HCT116 (cell line): ENCODE results near the gene SCTR. TPM values are rescaled to one million over a fixed set of nuclear protein-coding genes. Genes with fewer than 3 reads are reported as not detected.

ENCODE experiments used
- ATAC-seq: fragments of 200-7000 bp; cut with Tn5 transposase; 2 replicates; pipeline ENCODE4 v1.9.1; 2020; ENCODE audit warnings: mild to moderate bottlenecking, moderate library complexity
- BruUV-seq: library from RNA; stranded (reverse); fragments of 400-500 nt; replicated peaks from 2 replicates; lab custom pipeline; 2021; lab: Mats Ljungman, UMichigan
- CTCF ChIA-PET: fragments of 300-600 bp; sonication (Branson Sonifier 250); formaldehyde crosslinking; loops from one replicate; lab custom pipeline; 2021; ENCODE audit warnings: antibody characterized with exemption; lab: Charles Lee
- POLR2A ChIA-PET: fragments of 300-600, 350-600 bp; sonication (Branson Sonifier 250); formaldehyde crosslinking; loops from one replicate; lab custom pipeline; 2021; ENCODE audit warnings: antibody characterized with exemption; lab: Charles Lee
- RAD21 ChIA-PET, 2 experiments: fragments of 300-600 bp; sonication (Branson Sonifier 250); formaldehyde crosslinking; loops; one replicate each; lab custom pipeline; 2023; ENCODE audit warnings: low total read pairs in 2 of 2; ENCODE audit not compliant: uncharacterized antibody in 2 of 2, unreplicated experiment in 2 of 2, low non-redundant PET in 1 of 2; lab: Charles Lee
- DNase-seq: peaks from one replicate; pipeline ENCODE4 v3.0.0-alpha.2; 2010; ENCODE audit warnings: low read depth, low spot score
- H2AFZ ChIP-seq: fragments of 200-600 bp; shearing (Covaris generic), sonication (generic); 2 replicates; pipeline ENCODE4 v1.6.1; 2017; ENCODE audit warnings: low read depth, mixed run types, mixed read lengths, antibody characterized with exemption, low read length; ENCODE audit not compliant: poor library complexity, severe bottlenecking
- H3K27ac ChIP-seq: 2 replicates; pipeline ENCODE4 v1.5.1; 2012; ENCODE audit warnings: low read depth, low read length
- H3K27me3 ChIP-seq: fragments of 200-600 bp; sonication (generic); 2 replicates; pipeline ENCODE4 v1.6.1; 2016; ENCODE audit warnings: mixed run types, low read length, mixed read lengths; ENCODE audit not compliant: insufficient read depth
- H3K36me3 ChIP-seq, 2 experiments: fragments of 200-500 bp in 1 of 2; fragments of 200-600 bp in 1 of 2; sonication (Bioruptor generic) in 1 of 2; sonication (generic) in 1 of 2; 2 replicates each; pipeline versions ENCODE4 v1.5.1 to v1.6.1; 2014 to 2016; ENCODE audit warnings: low read length in 2 of 2, inconsistent platforms in 1 of 2, mixed read lengths in 1 of 2, mixed run types in 1 of 2; ENCODE audit not compliant: insufficient read depth in 2 of 2, control insufficient read depth in 1 of 2
- H3K4me1 ChIP-seq, 2 experiments: fragments of 200-600 bp in 1 of 2; sonication (generic) in 1 of 2; 2 replicates each; pipeline versions ENCODE4 v1.5.1 to v1.6.1; 2012 to 2017; ENCODE audit warnings: low read length in 2 of 2, inconsistent platforms in 1 of 2, mild to moderate bottlenecking in 1 of 2, mixed read lengths in 1 of 2, mixed run types in 1 of 2, moderate library complexity in 1 of 2; ENCODE audit not compliant: insufficient read depth in 2 of 2, control insufficient read depth in 1 of 2
- H3K4me2 ChIP-seq: fragments of 200-600 bp; sonication (generic); 2 replicates; pipeline ENCODE4 v1.6.1; 2017; ENCODE audit warnings: mixed run types, low read length, mixed read lengths
- H3K4me3 ChIP-seq, 2 experiments: fragments of 200-600 bp in 1 of 2; sonication (generic) in 1 of 2; replicated peaks in 1 of 2; 2 replicates each; pipeline ENCODE4 v1.5.1; 2011 to 2016; ENCODE audit warnings: low read length in 2 of 2, control low read depth in 1 of 2, low read depth in 1 of 2, mild to moderate bottlenecking in 1 of 2, mixed read lengths in 1 of 2, mixed run types in 1 of 2
- H3K79me2 ChIP-seq: fragments of 200-600 bp; sonication (generic); 2 replicates; pipeline ENCODE4 v1.6.1; 2017; ENCODE audit warnings: mild to moderate bottlenecking, mixed run types, low read length, moderate library complexity, mixed read lengths; ENCODE audit not compliant: insufficient read depth
- H3K9ac ChIP-seq: fragments of 200-600 bp; sonication (generic); 2 replicates; pipeline ENCODE4 v1.6.1; 2016; ENCODE audit warnings: low read length, mixed read lengths
- H3K9me2 ChIP-seq: fragments of 200-600 bp; sonication (generic), shearing (Covaris generic); 2 replicates; pipeline ENCODE4 v1.6.1; 2017; ENCODE audit warnings: mixed run types, mild to moderate bottlenecking, moderate library complexity; ENCODE audit not compliant: insufficient read depth
- H3K9me3 ChIP-seq, 2 experiments: fragments of 200-500 bp in 1 of 2; fragments of 200-600 bp in 1 of 2; sonication (Bioruptor generic) in 1 of 2; sonication (generic) in 1 of 2; 2 replicates each; pipeline ENCODE4 v1.6.1; 2014 to 2017; ENCODE audit warnings: low read length in 2 of 2, mixed read lengths in 2 of 2, inconsistent platforms in 1 of 2, low read depth in 1 of 2, mild to moderate bottlenecking in 1 of 2, mixed run types in 1 of 2, moderate library complexity in 1 of 2; ENCODE audit not compliant: control insufficient read depth in 1 of 2, insufficient read depth in 1 of 2
- H4K20me1 ChIP-seq: fragments of 200-600 bp; sonication (generic), shearing (Covaris generic); 2 replicates; pipeline ENCODE4 v1.6.1; 2017; ENCODE audit warnings: mixed run types, mild to moderate bottlenecking, moderate library complexity; ENCODE audit not compliant: insufficient read depth
- ATF3 ChIP-seq: IDR thresholded peaks from 2 replicates; pipeline ENCODE4 v1.6.1; 2012
- CEBPB ChIP-seq: IDR thresholded peaks from 2 replicates; pipeline ENCODE4 v1.6.1; 2012; ENCODE audit warnings: low read depth
- EGR1 ChIP-seq: IDR thresholded peaks from 2 replicates; pipeline ENCODE4 v1.6.1; 2012; ENCODE audit warnings: low read depth
- ELF1 ChIP-seq: IDR thresholded peaks from 2 replicates; pipeline ENCODE4 v1.6.1; 2012; ENCODE audit warnings: low read depth, borderline replicate concordance
- EZH2 ChIP-seq: fragments of 200-600 bp; sonication (generic); IDR thresholded peaks from 2 replicates; pipeline ENCODE4 v1.6.1; 2017; ENCODE audit warnings: antibody characterized with exemption, mixed run types
- EZH2phosphoT487 ChIP-seq: fragments of 200-600 bp; IDR thresholded peaks from 2 replicates; pipeline ENCODE4 v1.6.1; 2018; ENCODE audit warnings: antibody characterized with exemption, borderline replicate concordance
- FOSL1 ChIP-seq: IDR thresholded peaks from 2 replicates; pipeline ENCODE4 v1.6.1; 2012; ENCODE audit warnings: low read depth
- JUND ChIP-seq: IDR thresholded peaks from 2 replicates; pipeline ENCODE4 v1.6.1; 2012
- POLR2A ChIP-seq: IDR thresholded peaks from 2 replicates; pipeline ENCODE4 v1.7.0; 2011; ENCODE audit warnings: borderline replicate concordance; ENCODE audit not compliant: insufficient read depth, insufficient read length; ENCODE audit errors: extremely low read depth
- POLR2AphosphoS5 ChIP-seq: IDR thresholded peaks from 2 replicates; pipeline ENCODE4 v1.6.1; 2011; ENCODE audit warnings: mild to moderate bottlenecking, low read depth, low read length, moderate library complexity
- RAD21 ChIP-seq: IDR thresholded peaks from 2 replicates; pipeline ENCODE4 v1.6.1; 2012; ENCODE audit warnings: low read depth, mild to moderate bottlenecking
- REST ChIP-seq: IDR thresholded peaks from 2 replicates; pipeline ENCODE4 v1.6.1; 2012; ENCODE audit warnings: low read depth
- SRF ChIP-seq: IDR thresholded peaks from 2 replicates; pipeline ENCODE4 v1.6.1; 2012; ENCODE audit warnings: low read depth
- TCF7L2 ChIP-seq: IDR thresholded peaks from 2 replicates; pipeline ENCODE4 v1.7.0; 2011; ENCODE audit warnings: borderline replicate concordance, inconsistent platforms; ENCODE audit not compliant: insufficient read depth, insufficient read length; ENCODE audit errors: extremely low read depth
- YY1 ChIP-seq: IDR thresholded peaks from 2 replicates; pipeline ENCODE4 v1.6.1; 2011; ENCODE audit warnings: low read length, low read depth, moderate library complexity, mild to moderate bottlenecking; ENCODE audit not compliant: insufficient replicate concordance; ENCODE audit errors: extremely low read depth
- ZFX ChIP-seq: fragments of 450-650 bp; IDR thresholded peaks from 2 replicates; pipeline ENCODE4 v1.6.1; 2017
- ZNF274 ChIP-seq: fragments of 200-500 bp; sonication (Bioruptor generic); IDR thresholded peaks from 2 replicates; pipeline ENCODE4 v1.6.1; 2014; ENCODE audit warnings: mild to moderate bottlenecking, low read depth, low read length, inconsistent platforms
- intact Hi-C: fragments of 100-400 bp; cut with micrococcal nuclease; formaldehyde crosslinking; loops from 2 replicates; pipeline ENCODE4 v1.10.0; 2022
- total RNA-seq: library from RNA; stranded (reverse); gene quantifications from one replicate; pipeline ENCODE4 v1.2.1, GENCODE V29; 2021; ENCODE audit not compliant: unreplicated experiment
- TF ChIP-seq, protein P1 (sequence below), 3 experiments: fragments of 200-600 bp in 1 of 3; sonication (generic) in 1 of 3; IDR thresholded peaks in 2 of 3; conservative IDR thresholded peaks in 1 of 3; 2 replicates each; pipeline ENCODE4 v1.5.1; 2012 to 2017; ENCODE audit warnings: low read depth in 2 of 3, low read length in 2 of 3, antibody characterized with exemption in 1 of 3, borderline replicate concordance in 1 of 3, control low read depth in 1 of 3, mild to moderate bottlenecking in 1 of 3, mixed read lengths in 1 of 3, mixed run types in 1 of 3, moderate library complexity in 1 of 3; ENCODE audit not compliant: insufficient read depth in 1 of 3

Gene SCTR
- total RNA-seq, 1 experiment from 2014 or later: not detected

DNA sequence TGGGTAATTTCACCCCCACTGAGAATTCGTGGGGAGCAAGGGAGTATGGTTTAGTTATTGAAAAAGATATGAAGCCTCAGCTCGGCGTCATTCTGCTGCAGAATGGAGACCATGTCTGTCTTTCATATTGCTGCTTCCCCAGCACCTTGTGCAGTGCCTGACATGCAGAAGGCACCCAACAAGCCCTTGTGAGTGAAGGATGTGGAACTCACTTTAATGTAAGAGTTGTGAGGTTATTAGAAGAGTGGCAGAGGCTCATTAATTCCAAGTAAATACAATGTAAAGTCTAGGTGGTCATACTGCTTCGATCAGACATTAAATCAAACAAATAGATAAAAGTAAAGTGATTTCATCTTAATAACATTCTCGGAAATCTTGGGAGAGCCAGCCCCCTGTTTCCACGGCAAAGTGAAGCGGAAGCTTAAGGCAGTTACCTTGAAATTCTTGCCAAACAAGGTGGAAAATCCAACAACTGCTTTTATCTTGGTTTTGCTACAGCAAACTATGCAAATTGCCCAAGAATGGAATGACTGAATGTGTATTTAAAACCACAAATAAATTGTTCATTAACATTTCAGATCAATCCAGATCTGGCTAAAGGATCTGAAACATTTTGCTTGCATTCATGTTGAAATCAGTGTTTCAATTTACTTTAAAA lies 29.5 kb upstream of the SCTR start:
- Histone ChIP-seq H3K4me2 (no peak overlapping the region), H3K27ac (no peak overlapping the region), H3K9ac (no peak overlapping the region), H3K36me3 (no peaks in the 10 kb centered on the region), H3K4me3 (no peak overlapping the region), H3K9me3 (no peaks in the 10 kb centered on the region), H3K27me3 (no peaks in the 10 kb centered on the region), H3K4me1 (no peaks in the 10 kb centered on the region), H3K9me2 (no peaks in the 10 kb centered on the region; the same call in 1 of the 2 replicates), H2AFZ (no peak overlapping the region), H3K79me2 (no peaks in the 10 kb centered on the region), H4K20me1 (no peaks in the 10 kb centered on the region)
- ChIA-PET CTCF (no interaction called here), POLR2A (no interaction called here), RAD21 (no interaction called here)
- intact Hi-C loops: no loop called here
- no peak for ATAC-seq
- TF ChIP-seq EGR1 (no peak), EZH2 (no peak), JUND (no peak), ZFX (no peak), RAD21 (no peak), FOSL1 (no peak), POLR2A (no peak), REST (no peak), ATF3 (no peak), EZH2phosphoT487 (no peak), TCF7L2 (no peak), CEBPB (no peak), YY1 (no peak), POLR2AphosphoS5 (no peak), SRF (no peak), ELF1 (no peak), ZNF274 (no peak)
- TF ChIP-seq, protein P1, sequence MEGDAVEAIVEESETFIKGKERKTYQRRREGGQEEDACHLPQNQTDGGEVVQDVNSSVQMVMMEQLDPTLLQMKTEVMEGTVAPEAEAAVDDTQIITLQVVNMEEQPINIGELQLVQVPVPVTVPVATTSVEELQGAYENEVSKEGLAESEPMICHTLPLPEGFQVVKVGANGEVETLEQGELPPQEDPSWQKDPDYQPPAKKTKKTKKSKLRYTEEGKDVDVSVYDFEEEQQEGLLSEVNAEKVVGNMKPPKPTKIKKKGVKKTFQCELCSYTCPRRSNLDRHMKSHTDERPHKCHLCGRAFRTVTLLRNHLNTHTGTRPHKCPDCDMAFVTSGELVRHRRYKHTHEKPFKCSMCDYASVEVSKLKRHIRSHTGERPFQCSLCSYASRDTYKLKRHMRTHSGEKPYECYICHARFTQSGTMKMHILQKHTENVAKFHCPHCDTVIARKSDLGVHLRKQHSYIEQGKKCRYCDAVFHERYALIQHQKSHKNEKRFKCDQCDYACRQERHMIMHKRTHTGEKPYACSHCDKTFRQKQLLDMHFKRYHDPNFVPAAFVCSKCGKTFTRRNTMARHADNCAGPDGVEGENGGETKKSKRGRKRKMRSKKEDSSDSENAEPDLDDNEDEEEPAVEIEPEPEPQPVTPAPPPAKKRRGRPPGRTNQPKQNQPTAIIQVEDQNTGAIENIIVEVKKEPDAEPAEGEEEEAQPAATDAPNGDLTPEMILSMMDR (IDR thresholded peaks at IDR 0.05 in 2 of 3, conservative IDR thresholded peaks at IDR 0.05 in 1 of 3; ENCODE audit: borderline replicate concordance in 1 of 3, insufficient read depth in 1 of 3, low read depth in 2 of 3, low read length in 2 of 3): no peak
- DNase-seq: no peak
- BruUV-seq: no TSS peak
